Fibroblast of the aortic adventitia (primary cell): Measurements from ENCODE around the gene PLSCR3. TPM values are rescaled to one million over a fixed set of nuclear protein-coding genes. Genes with fewer than 3 reads are reported as not detected.
"Not testable (repeated sequence)": the region's sequence is repeated elsewhere in the genome, so short reads cannot be mapped to it uniquely, and the experiment has no call there.

Experiments
- DNase-seq: peaks from one replicate; pipeline ENCODE4 v3.0.0-alpha.2; 2010; ENCODE audit warnings: low read depth
- H3K4me3 ChIP-seq: 2 replicates; pipeline ENCODE4 v1.5.1; 2011; ENCODE audit warnings: low read depth, mild to moderate bottlenecking, control low read depth, low read length, moderate library complexity
- CTCF ChIP-seq: IDR thresholded peaks from 2 replicates; pipeline ENCODE4 v1.5.1; 2011; ENCODE audit warnings: mild to moderate bottlenecking, low read length, control low read depth, inconsistent platforms; ENCODE audit not compliant: insufficient read depth
- total RNA-seq: library from RNA; depleted of rRNA; stranded (reverse); fragments of >200 nt; gene quantifications from 2 replicates; pipeline ENCODE4 v1.2.3, GENCODE V29; 2012; ENCODE audit warnings: low replicate concordance

PLSCR3 gene
- total RNA-seq, 1 donor = 26.9 TPM

- TF ChIP-seq CTCF = no peak
- DNase-seq = no peak
- H3K4me3 ChIP-seq = no peak overlapping the region
Measured at GRCh38 chr17:7369825-7370224, 24.5 kb downstream of the PLSCR3 start.

- not testable (repeated sequence) for H3K4me3 ChIP-seq, DNase-seq
Measured at GRCh38 chr17:7368599-7368994, 25.7 kb downstream of the PLSCR3 start.

GRCh38 chr17:7367918-7368598 is 26.3 kb downstream of the PLSCR3 start:
- no peak for TF ChIP-seq CTCF
- DNase-seq = no peak

GRCh38 chr17:7367083-7367482 is 27.2 kb downstream of the PLSCR3 start:
- no peak overlapping the region for H3K4me3 ChIP-seq
- no peak for DNase-seq
- no peak for TF ChIP-seq CTCF

More at GRCh38 chr17:7367918-7368598, 26.3 kb downstream of the PLSCR3 start:
- H3K4me3 ChIP-seq = no peak overlapping the region

GRCh38 chr17:7365963-7366362 is 28.4 kb downstream of the PLSCR3 start:
- not testable (repeated sequence) for DNase-seq

GRCh38 chr17:7363311-7363710 is 31.0 kb downstream of the PLSCR3 start:
- TF ChIP-seq CTCF = no peak
- DNase-seq = no peak
- H3K4me3 ChIP-seq = no peak overlapping the region

More at GRCh38 chr17:7365963-7366362, 28.4 kb downstream of the PLSCR3 start:
- not testable (repeated sequence) for H3K4me3 ChIP-seq

GRCh38 chr17:7361906-7362305 is 32.4 kb downstream of the PLSCR3 start:
- no peak for TF ChIP-seq CTCF
- H3K4me3 ChIP-seq = no peak overlapping the region
- no peak for DNase-seq

- no peak for DNase-seq
- H3K4me3 ChIP-seq = no peak overlapping the region
- no peak for TF ChIP-seq CTCF
Measured at GRCh38 chr17:7357381-7357780, 36.9 kb downstream of the PLSCR3 start.
